ENCODE measurements around the gene LGALSL.

Gene LGALSL

DNA sequence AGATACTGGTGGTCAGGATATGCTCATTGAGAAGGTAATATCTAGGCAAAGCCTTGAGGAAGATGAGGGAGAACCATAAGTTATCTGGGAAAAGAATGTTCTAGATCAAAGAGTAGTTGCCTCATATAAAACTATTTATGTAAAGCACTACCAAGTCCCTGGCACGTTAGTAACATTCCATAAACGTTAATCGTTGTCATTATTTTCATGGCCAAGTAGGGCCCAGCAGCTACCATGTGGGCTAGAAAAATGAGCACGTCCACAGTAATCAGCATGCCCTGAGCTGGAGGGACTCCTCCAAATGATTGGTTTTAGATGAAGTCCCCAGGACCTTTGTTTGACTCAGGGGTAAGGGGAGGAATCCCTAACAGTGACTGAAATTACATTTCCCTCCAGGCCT, 37.5 kb downstream of the LGALSL start:
- H3K4me1 ChIP-seq (ENCODE audit: control insufficient read depth in 1 of 2, insufficient read depth in 2 of 2, low read length in 2 of 2): peaks cover 0 to 5% of the 10 kb centered on the region in 2 donors
- H3K9me3 ChIP-seq (ENCODE audit: control insufficient read depth in 1 of 2, low read length in 2 of 2): no peaks in the 10 kb centered on the region
- no peak overlapping the region for H3K4me3 ChIP-seq (ENCODE audit: low read depth in 1 of 2, low read length in 2 of 2)
- H3K36me3 ChIP-seq (ENCODE audit: control insufficient read depth in 1 of 2, insufficient read depth in 2 of 2, low read length in 2 of 2): no peaks in the 10 kb centered on the region
- H3K9ac ChIP-seq (ENCODE audit: low read depth in 1 of 2, low read length in 2 of 2): no peak overlapping the region
- no peaks in the 10 kb centered on the region for H3K27me3 ChIP-seq (ENCODE audit: control insufficient read depth in 1 of 2, insufficient read depth in 2 of 2, low read length in 2 of 2)
- no peak overlapping the region for H3K27ac ChIP-seq (ENCODE audit: low read depth, low read length)

DNA sequence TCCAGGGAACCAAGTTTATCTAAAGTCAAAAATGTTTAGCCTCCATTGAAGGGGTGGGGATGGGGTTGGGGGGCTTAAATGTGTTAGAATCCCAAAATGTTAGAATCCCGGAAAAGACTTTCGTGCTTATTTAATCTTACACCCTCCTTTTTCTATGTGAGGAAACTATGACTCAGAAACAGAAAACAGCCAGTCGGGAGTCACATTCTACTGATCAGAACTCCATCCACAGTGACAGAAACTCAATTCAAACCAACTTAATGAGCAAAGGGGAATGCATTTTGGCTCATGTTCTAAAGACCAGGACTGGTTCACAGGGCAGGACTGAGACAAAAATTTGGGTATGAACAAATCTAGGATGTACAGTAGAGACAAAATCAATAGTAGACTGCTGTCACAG, 38.3 kb downstream of the LGALSL start:
- Histone ChIP-seq H3K9me3 (ENCODE audit: control insufficient read depth in 1 of 2, low read length in 2 of 2) (no peaks in the 10 kb centered on the region), H3K27me3 (ENCODE audit: control insufficient read depth in 1 of 2, insufficient read depth in 2 of 2, low read length in 2 of 2) (no peaks in the 10 kb centered on the region), H3K4me1 (ENCODE audit: control insufficient read depth in 1 of 2, insufficient read depth in 2 of 2, low read length in 2 of 2) (peaks cover 0 to 5% of the 10 kb centered on the region in 2 donors), H3K36me3 (ENCODE audit: control insufficient read depth in 1 of 2, insufficient read depth in 2 of 2, low read length in 2 of 2) (no peaks in the 10 kb centered on the region), H3K4me3 (ENCODE audit: low read depth in 1 of 2, low read length in 2 of 2) (no peak overlapping the region), H3K27ac (ENCODE audit: low read depth, low read length) (no peak overlapping the region), H3K9ac (ENCODE audit: low read depth in 1 of 2, low read length in 2 of 2) (no peak overlapping the region)

DNA sequence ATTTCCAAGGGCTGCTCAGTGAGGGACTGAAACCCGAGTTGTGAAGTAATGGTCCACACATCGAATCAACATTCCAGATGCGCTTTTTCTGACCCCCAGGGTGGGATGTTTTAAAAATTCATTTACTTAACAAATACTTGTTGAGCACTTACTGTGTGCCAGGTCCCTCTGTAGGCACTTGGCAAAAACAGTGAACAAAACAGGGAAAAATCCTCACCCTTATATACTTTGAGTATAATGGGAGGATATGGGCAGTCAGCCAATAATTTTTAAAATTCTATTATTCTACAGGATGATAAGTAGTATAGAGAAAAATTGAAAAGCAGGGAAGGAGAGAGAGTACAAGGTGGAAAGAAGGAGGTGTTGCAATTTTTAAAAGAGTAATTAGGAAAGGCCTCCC, 38.9 kb downstream of the LGALSL start:
- H3K4me3 ChIP-seq (ENCODE audit: low read depth in 1 of 2, low read length in 2 of 2): no peak overlapping the region
- H3K36me3 ChIP-seq (ENCODE audit: control insufficient read depth in 1 of 2, insufficient read depth in 2 of 2, low read length in 2 of 2): no peaks in the 10 kb centered on the region
- H3K9me3 ChIP-seq (ENCODE audit: control insufficient read depth in 1 of 2, low read length in 2 of 2): no peaks in the 10 kb centered on the region
- no peak overlapping the region for H3K27ac ChIP-seq (ENCODE audit: low read depth, low read length)
- no peaks in the 10 kb centered on the region for H3K27me3 ChIP-seq (ENCODE audit: control insufficient read depth in 1 of 2, insufficient read depth in 2 of 2, low read length in 2 of 2)
- H3K4me1 ChIP-seq (ENCODE audit: control insufficient read depth in 1 of 2, insufficient read depth in 2 of 2, low read length in 2 of 2): no peaks in the 10 kb centered on the region
- H3K9ac ChIP-seq (ENCODE audit: low read depth in 1 of 2, low read length in 2 of 2): no peak overlapping the region

DNA sequence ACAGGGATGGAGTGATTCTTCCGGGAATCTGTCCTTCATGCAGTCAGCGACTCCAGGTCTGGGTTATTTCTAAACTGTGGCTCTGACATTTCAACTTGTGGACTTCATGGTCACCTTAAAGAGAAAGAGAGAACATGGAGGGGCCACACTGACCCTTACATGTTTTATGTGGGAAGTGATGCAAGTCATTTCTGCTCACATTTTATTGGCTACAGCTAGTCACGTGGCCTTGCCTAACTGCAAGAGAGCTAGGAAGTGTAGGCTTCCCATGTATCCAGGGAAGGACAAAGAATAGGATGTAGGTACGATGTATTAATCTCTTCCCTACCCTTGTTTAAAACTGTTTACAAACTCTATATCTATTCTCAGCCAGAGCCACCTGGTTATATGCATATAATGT, 39.8 kb downstream of the LGALSL start:
- H3K9me3 ChIP-seq (ENCODE audit: control insufficient read depth in 1 of 2, low read length in 2 of 2): no peaks in the 10 kb centered on the region
- no peak overlapping the region for H3K4me3 ChIP-seq (ENCODE audit: low read depth in 1 of 2, low read length in 2 of 2)
- no peak overlapping the region for H3K27ac ChIP-seq (ENCODE audit: low read depth, low read length)
- H3K27me3 ChIP-seq (ENCODE audit: control insufficient read depth in 1 of 2, insufficient read depth in 2 of 2, low read length in 2 of 2): no peaks in the 10 kb centered on the region
- H3K36me3 ChIP-seq (ENCODE audit: control insufficient read depth in 1 of 2, insufficient read depth in 2 of 2, low read length in 2 of 2): no peaks in the 10 kb centered on the region
- no peaks in the 10 kb centered on the region for H3K4me1 ChIP-seq (ENCODE audit: control insufficient read depth in 1 of 2, insufficient read depth in 2 of 2, low read length in 2 of 2)
- H3K9ac ChIP-seq (ENCODE audit: low read depth in 1 of 2, low read length in 2 of 2): no peak overlapping the region

GRCh38 chr2:64498438-64498837, 44.5 kb downstream of the LGALSL start:
- no peak overlapping the region for H3K9ac ChIP-seq (ENCODE audit: low read depth in 1 of 2, low read length in 2 of 2)
- no peaks in the 10 kb centered on the region for H3K36me3 ChIP-seq (ENCODE audit: control insufficient read depth in 1 of 2, insufficient read depth in 2 of 2, low read length in 2 of 2)
- H3K27ac ChIP-seq (ENCODE audit: low read depth, low read length): no peak overlapping the region
- H3K9me3 ChIP-seq (ENCODE audit: control insufficient read depth in 1 of 2, low read length in 2 of 2): no peaks in the 10 kb centered on the region
- H3K27me3 ChIP-seq (ENCODE audit: control insufficient read depth in 1 of 2, insufficient read depth in 2 of 2, low read length in 2 of 2): no peaks in the 10 kb centered on the region
- H3K4me3 ChIP-seq (ENCODE audit: low read depth in 1 of 2, low read length in 2 of 2): no peak overlapping the region
- no peaks in the 10 kb centered on the region for H3K4me1 ChIP-seq (ENCODE audit: control insufficient read depth in 1 of 2, insufficient read depth in 2 of 2, low read length in 2 of 2)

DNA sequence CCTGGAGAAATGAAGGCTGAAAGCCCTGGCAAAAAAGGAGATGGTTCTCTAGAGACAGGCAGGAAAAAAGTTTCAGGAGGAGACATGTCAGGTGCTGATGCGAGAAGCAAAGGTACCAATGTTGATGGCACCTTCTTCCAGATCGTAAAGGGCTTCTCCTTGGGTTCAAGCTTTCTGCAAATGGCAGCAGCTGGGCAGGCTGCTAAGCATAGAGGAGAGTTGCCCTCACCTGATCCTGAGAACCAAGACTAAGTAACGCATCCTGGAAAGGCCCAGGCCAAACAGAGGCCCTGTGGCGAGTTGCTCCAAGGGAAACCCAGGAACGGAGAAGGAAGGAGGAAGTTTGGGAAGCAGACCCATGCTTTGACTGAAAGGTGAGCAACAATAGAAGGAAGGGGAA, 46.6 kb downstream of the LGALSL start:
- H3K36me3 ChIP-seq (ENCODE audit: control insufficient read depth in 1 of 2, insufficient read depth in 2 of 2, low read length in 2 of 2): no peaks in the 10 kb centered on the region
- H3K27ac ChIP-seq (ENCODE audit: low read depth, low read length): no peak overlapping the region
- H3K27me3 ChIP-seq (ENCODE audit: control insufficient read depth in 1 of 2, insufficient read depth in 2 of 2, low read length in 2 of 2): no peaks in the 10 kb centered on the region
- no peak overlapping the region for H3K4me3 ChIP-seq (ENCODE audit: low read depth in 1 of 2, low read length in 2 of 2)
- H3K4me1 ChIP-seq (ENCODE audit: control insufficient read depth in 1 of 2, insufficient read depth in 2 of 2, low read length in 2 of 2): no peaks in the 10 kb centered on the region
- no peak overlapping the region for H3K9ac ChIP-seq (ENCODE audit: low read depth in 1 of 2, low read length in 2 of 2)
- H3K9me3 ChIP-seq (ENCODE audit: control insufficient read depth in 1 of 2, low read length in 2 of 2): no peaks in the 10 kb centered on the region

GRCh38 chr2:64501946-64502345, 48.0 kb downstream of the LGALSL start:
- Histone ChIP-seq H3K27me3 (ENCODE audit: control insufficient read depth in 1 of 2, insufficient read depth in 2 of 2, low read length in 2 of 2) (no peaks in the 10 kb centered on the region), H3K36me3 (ENCODE audit: control insufficient read depth in 1 of 2, insufficient read depth in 2 of 2, low read length in 2 of 2) (no peaks in the 10 kb centered on the region), H3K9ac (ENCODE audit: low read depth in 1 of 2, low read length in 2 of 2) (no peak overlapping the region), H3K9me3 (ENCODE audit: control insufficient read depth in 1 of 2, low read length in 2 of 2) (no peaks in the 10 kb centered on the region), H3K4me1 (ENCODE audit: control insufficient read depth in 1 of 2, insufficient read depth in 2 of 2, low read length in 2 of 2) (no peaks in the 10 kb centered on the region), H3K27ac (ENCODE audit: low read depth, low read length) (no peak overlapping the region), H3K4me3 (ENCODE audit: low read depth in 1 of 2, low read length in 2 of 2) (no peak overlapping the region)

DNA sequence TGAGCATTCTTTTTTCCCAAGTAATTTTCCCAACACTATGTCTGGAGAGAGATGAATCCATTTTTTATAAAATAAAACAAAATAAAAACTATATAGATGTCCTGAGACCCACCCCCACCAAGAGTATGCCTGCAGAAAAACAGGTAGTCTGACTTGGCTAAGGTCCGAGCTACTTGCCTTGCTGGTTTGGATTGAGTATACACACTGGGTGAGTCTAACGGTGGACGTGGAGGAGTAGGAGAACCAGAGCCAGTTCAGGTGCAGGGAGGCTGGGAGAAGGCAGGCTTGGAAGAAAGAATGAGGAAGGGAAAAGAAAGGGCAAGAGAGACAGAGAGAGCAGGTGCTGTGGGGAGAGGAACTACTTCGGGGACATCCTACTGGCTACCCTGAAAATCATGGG, 48.9 kb downstream of the LGALSL start:
- H3K9me3 ChIP-seq (ENCODE audit: control insufficient read depth in 1 of 2, low read length in 2 of 2): no peaks in the 10 kb centered on the region
- H3K27ac ChIP-seq (ENCODE audit: low read depth, low read length): no peak overlapping the region
- no peaks in the 10 kb centered on the region for H3K27me3 ChIP-seq (ENCODE audit: control insufficient read depth in 1 of 2, insufficient read depth in 2 of 2, low read length in 2 of 2)
- H3K4me1 ChIP-seq (ENCODE audit: control insufficient read depth in 1 of 2, insufficient read depth in 2 of 2, low read length in 2 of 2): no peaks in the 10 kb centered on the region
- no peak overlapping the region for H3K4me3 ChIP-seq (ENCODE audit: low read depth in 1 of 2, low read length in 2 of 2)
- H3K9ac ChIP-seq (ENCODE audit: low read depth in 1 of 2, low read length in 2 of 2): no peak overlapping the region
- H3K36me3 ChIP-seq (ENCODE audit: control insufficient read depth in 1 of 2, insufficient read depth in 2 of 2, low read length in 2 of 2): no peaks in the 10 kb centered on the region

DNA sequence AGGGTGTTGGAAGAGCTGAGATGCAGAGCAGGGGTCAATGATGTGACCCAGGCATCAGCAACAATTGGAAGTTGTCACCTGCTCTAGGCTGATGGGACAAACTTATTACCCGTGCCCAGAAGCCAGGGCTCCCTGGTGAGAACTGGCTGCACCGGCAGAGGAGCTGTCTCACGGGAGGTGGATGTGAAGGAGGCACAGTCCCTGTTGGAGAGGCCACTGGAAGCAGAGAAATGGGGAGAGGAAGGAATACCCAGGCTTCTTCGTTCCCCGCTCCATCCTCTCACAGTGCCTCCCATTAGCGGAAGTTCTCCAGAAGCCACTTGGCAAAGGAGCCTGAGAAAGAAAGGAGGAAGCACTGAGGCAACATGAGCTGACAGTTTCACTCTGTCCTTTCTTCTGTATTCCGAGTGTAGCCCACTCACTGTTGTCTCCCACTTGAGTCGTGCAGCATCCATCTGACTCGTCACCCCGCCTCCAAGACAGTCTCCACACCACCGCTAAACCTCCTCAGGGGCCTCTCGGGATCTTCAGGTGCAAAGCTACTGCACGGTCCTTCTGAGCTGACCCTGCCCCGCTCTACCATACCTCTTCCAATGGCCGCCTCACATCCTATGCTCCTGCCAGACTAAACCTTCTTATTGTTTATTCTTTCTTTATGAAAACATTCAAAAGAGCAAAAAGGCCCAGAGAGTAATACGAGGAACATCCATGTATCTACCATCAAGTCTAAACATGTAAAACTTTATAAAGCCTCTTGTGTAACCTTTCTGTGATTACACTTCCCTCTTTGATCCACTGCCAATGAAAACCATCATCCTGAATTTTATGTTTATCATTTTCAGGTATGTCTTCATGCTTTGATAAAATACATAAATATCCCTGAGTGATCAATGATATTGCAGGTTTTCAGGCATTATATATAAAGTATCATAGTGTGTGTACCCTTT, 51.1 kb downstream of the LGALSL start:
- H3K27me3 ChIP-seq (ENCODE audit: control insufficient read depth in 1 of 2, insufficient read depth in 2 of 2, low read length in 2 of 2): no peaks in the 10 kb centered on the region
- no peaks in the 10 kb centered on the region for H3K4me1 ChIP-seq (ENCODE audit: control insufficient read depth in 1 of 2, insufficient read depth in 2 of 2, low read length in 2 of 2)
- H3K9ac ChIP-seq (ENCODE audit: low read depth in 1 of 2, low read length in 2 of 2): no peak overlapping the region
- no peaks in the 10 kb centered on the region for H3K36me3 ChIP-seq (ENCODE audit: control insufficient read depth in 1 of 2, insufficient read depth in 2 of 2, low read length in 2 of 2)
- no peak overlapping the region for H3K27ac ChIP-seq (ENCODE audit: low read depth, low read length)
- no peaks in the 10 kb centered on the region for H3K9me3 ChIP-seq (ENCODE audit: control insufficient read depth in 1 of 2, low read length in 2 of 2)
- H3K4me3 ChIP-seq (ENCODE audit: low read depth in 1 of 2, low read length in 2 of 2): no peak overlapping the region

DNA sequence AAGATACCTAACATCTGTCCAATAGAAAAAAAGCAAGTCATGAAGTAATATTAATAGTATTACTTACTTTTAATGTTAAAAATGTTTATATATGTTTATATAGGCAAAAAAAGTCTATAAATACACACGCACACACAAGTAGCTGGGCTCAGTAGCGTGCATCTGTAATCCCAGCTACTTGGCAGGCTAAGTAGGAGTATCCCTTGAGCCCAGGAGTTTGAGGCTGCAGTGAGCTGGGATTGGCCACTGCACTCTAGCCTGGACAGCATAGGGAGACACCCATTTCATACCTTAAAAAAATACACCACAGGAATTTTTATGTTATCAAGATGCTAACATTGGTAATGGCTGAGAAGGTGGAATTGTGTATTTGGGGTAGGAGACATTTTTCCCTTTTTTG, 52.7 kb downstream of the LGALSL start:
- H3K36me3 ChIP-seq (ENCODE audit: control insufficient read depth in 1 of 2, insufficient read depth in 2 of 2, low read length in 2 of 2): no peaks in the 10 kb centered on the region
- H3K4me1 ChIP-seq (ENCODE audit: control insufficient read depth in 1 of 2, insufficient read depth in 2 of 2, low read length in 2 of 2): no peaks in the 10 kb centered on the region
- no peak overlapping the region for H3K27ac ChIP-seq (ENCODE audit: low read depth, low read length)
- H3K9me3 ChIP-seq (ENCODE audit: control insufficient read depth in 1 of 2, low read length in 2 of 2): no peaks in the 10 kb centered on the region
- H3K4me3 ChIP-seq (ENCODE audit: low read depth in 1 of 2, low read length in 2 of 2): no peak overlapping the region
- H3K27me3 ChIP-seq (ENCODE audit: control insufficient read depth in 1 of 2, insufficient read depth in 2 of 2, low read length in 2 of 2): no peaks in the 10 kb centered on the region
- no peak overlapping the region for H3K9ac ChIP-seq (ENCODE audit: low read depth in 1 of 2, low read length in 2 of 2)
